HG03460 (cell line): ENCODE measurements around the gene CARMIL3.
"Not testable (repeated sequence)": the region's sequence is repeated elsewhere in the genome, so short reads cannot be mapped to it uniquely, and the experiment has no call there.

Source experiments
- ATAC-seq: cut with Tn5 transposase; IDR thresholded peaks from one replicate; pipeline ENCODE4 v1.9.1; 2021; ENCODE audit not compliant: unreplicated experiment

Gene CARMIL3

DNA sequence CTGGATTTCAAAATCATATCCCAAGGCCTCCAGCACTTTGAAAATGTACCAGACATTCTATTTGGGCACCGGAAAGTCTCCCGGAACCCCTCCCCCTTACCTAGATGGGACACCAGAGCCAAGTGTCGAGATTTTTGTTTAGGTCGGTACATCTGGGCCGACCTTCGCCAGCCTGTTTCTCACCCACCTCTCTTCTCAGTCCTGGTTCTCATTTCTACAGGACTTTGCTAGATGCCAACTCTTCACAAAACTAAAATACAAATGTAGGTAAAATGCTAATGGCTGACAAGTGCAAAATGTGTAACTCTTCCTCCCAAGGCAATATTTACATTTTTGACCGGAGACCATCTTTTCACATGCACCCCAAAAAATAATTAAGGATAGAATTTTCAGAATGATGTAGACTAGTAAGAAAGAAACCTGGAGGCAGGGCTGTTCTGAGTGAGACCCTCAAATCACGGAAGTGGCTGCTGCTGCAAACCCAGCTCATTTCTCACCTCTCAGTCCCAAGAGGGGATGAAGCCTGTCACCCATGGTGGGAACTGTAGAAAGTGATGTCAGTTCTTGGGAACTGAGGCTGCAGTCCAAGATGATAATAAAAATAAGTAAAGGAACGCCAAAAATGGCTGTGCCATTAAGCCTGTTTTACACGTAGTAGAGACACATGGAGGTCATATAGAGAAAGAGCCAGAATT is 14.7 kb upstream of the CARMIL3 start:
- ATAC-seq = peak; percentile 7

DNA sequence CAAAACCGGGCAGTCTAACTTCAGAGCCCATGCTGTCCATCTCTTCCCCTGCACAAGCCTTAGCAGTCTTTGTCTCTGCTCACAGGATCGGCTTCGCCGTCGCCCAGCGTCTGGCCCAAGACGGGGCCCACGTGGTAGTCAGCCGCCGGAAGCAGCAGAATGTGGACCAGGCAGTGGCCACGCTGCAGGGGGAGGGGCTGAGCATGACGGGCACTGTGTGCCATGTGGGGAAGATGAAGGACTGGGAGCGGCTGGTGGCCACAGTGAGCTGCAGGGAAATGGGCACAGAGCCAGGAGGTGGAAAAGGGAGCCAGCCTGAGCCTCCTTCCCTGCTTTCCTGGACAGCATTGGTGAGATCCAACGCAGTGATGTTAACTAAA is 14.2 kb upstream of the CARMIL3 start:
- no peak for ATAC-seq

DNA sequence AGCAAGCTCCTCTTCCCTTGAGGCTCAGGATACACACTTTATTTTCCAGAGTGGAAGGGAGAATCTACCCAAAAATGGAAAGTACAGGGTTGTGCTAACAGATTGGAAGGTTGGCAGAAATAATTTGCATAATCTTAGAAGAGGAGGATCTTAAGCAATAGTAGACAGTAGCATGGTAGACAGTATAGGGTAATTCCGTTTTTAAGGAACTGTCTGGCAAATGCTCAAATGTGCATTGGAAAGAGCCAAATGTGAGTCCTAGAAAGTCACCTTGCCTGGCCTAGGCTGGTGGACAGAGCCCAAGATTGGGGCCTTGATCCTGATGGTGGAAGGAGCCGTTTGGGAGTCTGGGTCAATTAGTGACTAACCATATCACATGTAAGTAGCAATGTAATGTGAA is 13.1 kb upstream of the CARMIL3 start:
- ATAC-seq = no peak

DNA sequence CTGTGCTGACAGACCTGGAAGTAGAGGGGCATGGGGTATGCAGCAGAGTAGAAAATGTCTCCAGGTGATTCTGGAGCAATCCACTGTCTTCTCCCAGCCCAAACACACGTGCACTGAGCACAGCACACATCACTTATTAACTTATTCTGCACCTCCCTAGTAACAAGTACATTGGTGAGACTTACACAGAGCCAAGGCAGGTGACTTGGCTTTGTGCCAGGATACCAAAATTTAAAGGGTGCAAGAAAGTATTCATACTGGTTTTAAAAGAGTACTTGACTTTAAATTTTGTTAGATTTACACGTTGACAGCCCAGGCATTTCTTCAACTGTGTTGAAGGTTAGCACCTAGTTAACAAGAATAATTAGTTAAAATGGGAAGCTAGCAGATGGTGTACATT is 11.1 kb upstream of the CARMIL3 start:
- ATAC-seq = no peak

DNA sequence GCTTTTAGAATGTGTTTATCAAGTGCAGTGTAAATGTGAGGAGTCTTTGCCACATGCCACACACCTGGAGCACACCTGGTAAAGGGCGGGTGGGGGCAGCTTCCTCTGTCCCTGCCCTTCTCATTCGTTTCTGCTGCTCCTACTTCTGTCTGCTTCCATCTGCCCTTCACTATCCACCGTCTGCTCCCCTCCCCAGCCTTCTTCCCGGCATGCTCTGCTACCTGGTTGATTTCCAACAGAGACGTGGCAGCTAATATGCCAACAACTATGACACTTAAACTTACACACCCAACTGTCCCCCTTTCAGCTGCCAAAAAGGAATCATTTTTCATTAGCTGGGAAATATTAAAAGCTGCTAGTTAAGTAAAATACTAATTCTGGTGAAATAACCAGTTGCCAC is 9.1 kb upstream of the CARMIL3 start:
- ATAC-seq = no peak

DNA sequence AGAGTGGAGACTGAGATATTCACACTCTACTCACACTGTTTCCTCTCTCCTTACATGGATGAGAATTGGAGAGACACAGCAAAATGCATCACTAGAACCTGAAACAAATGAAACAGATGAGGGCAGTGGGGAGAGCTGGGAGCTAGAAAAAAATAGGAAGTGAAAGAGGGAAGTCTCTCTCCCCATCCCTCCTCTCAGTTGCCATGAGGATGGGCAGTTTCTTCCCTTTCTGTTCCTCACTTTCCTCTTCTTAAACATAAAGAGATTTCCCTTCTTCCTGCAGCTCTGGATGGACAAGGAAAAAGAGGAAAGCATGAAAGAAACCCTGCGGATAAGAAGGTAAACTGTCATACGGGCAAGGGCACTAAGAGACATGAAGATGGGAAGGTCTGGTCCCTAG is 2.8 kb upstream of the CARMIL3 start:
- not testable (repeated sequence) for ATAC-seq

DNA sequence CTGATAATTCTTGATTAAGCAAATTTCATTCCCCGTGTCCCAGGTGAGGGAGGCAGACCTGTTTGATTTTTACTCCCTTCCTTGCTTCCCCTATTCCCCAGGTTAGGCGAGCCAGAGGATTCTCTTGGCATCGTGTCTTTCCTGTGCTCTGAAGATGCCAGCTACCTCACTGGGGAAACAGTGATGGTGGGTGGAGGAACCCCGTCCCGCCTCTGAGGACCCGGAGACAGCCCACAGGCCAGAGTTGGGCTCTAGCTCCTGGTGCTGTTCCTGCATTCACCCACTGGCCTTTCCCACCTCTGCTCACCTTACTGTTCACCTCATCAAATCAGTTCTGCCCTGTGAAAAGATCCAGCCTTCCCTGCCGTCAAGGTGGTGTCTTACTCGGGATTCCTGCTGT is 1.1 kb upstream of the CARMIL3 start:
- not testable (repeated sequence) for ATAC-seq

DNA sequence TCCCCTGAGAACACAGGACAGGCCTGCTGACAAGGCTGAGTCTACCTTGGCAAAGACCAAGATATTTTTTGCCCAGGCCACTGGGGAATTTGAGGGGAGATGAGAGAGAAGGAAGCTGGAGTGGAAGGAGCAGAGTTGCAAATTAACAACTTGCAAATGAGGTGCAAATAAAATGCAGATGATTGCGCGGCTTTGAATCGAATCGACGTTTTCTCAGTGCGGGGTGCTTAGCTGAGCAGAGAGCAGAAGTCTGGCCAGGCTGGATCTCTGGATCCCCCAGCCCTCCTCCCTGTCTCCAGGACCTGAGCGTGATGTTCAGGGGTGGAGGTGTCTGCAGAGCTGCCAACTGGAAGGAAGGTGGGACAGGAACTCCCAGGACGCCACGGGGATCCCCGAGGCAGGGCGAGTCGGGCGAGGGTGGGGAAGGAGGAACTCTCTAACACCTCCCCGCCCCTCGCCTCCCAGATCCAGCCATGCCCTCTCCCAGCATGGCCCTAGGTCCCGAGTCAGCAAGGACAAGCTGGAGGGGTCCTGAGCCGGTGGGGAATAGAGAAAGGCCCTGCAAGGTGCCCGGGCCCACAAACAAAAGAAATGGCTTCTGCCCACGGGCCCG is 527 bp upstream of the CARMIL3 start:
- ATAC-seq = no peak

DNA sequence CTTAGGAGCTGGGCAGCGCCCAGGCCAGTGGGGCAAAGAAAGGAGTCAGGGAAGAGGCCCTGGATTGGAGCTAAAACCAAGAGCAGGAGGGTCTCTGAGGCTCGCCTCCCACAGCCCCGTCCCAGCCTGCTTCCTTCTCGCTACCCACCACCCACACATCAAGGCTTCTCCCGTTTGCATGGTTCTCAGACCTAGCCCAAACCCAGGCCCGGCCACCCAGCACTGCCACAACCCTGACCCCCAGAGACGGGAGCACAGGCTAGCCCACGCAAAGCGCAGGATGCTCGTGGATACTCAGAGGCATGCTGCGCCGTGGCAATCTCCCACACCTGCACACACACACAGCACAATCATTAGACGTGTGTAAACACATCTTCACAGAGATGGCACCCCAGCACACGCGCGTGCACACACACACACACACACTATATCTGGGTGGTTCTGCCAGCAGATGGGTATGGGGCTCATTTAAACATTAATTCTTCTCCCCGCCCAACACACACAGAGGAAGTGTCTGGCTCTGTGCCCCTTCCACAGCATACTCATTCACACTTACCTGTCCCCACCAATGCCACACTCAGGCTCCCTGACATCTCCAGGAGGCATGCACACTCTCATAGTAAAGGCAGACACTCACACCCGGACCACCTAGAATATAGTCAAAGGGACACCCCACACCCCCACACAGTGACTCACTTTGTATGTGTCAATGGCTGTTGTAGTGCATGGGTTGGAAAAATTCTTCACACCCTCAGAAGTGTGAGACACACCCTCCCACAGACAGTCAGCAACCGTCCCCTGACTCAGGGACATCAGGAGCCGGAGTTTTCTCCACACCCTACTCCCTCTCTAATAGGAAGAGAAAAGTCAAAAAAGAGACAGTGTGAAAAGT is 1.1 kb downstream of the CARMIL3 start:
- no peak for ATAC-seq

DNA sequence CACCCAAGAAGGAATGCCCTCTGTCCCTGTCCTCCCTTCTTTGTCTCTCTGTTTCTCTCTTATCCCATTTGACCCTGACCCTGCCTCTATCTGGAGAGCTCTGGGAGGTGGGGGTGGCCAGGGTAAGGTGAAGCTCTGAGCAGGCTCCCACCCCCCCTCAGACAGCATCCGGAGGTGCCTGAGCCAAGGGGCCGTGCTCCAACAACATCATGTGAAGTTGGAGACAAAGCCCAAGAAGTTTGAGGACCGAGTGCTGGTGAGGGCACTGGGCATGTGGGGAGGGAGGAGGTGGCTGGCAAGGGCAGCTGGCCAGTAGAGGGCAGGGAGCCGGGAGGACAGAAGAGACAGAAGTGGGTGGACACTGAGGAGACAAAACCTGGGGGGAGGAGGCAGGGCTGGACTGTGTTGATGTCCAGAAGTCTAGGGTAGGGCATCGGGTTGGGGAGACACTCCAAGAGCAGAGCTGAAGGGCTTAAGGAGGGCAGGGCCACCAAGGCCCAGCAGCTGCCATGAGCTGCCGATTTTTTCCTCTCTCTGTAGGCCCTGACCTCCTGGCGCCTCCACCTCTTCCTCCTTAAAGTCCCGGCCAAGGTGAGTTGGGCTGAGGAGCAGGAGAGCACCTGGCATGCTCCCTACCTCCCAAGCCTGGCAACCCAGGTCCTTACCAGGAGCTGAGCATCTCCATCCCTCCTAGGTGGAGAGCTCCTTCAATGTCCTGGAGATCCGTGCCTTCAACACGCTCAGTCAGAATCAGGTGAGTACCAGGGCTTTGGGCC is 1.9 kb downstream of the CARMIL3 start:
- no peak for ATAC-seq

DNA sequence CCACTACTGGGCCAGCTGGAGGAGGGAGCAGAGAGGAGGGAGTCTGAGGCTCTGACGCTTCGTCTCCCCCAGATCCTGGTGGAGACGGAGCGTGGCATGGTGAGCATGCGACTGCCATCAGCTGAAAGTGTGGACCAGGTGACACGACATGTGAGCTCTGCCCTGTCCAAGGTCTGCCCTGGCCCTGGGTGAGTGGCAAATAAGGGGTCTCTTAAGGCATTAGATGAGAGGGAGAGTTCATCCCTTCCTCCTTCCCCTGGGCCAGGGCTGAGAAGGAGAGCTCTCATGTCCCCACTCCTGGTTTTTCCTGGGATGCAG is 2.5 kb downstream of the CARMIL3 start:
- no peak for ATAC-seq

DNA sequence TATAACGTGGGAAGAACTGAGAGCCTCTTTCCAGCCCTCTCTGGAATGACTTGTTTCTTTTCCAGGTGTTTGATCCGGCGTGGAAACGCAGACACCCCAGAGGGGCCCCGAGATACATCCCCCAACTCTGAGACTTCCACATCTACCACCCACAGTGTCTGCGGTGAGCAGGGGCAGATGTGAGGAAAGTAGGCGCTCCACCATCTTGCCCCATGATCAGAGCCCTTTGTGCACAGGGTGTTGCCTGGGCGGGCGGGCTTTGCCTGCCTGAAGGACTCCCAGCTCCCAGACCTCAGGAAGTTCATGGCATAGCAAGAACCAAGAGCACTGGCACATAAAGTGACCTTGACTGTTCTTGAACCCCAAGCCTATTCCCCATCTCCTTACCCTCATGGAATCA is 2.8 kb downstream of the CARMIL3 start:
- ATAC-seq = no peak

DNA sequence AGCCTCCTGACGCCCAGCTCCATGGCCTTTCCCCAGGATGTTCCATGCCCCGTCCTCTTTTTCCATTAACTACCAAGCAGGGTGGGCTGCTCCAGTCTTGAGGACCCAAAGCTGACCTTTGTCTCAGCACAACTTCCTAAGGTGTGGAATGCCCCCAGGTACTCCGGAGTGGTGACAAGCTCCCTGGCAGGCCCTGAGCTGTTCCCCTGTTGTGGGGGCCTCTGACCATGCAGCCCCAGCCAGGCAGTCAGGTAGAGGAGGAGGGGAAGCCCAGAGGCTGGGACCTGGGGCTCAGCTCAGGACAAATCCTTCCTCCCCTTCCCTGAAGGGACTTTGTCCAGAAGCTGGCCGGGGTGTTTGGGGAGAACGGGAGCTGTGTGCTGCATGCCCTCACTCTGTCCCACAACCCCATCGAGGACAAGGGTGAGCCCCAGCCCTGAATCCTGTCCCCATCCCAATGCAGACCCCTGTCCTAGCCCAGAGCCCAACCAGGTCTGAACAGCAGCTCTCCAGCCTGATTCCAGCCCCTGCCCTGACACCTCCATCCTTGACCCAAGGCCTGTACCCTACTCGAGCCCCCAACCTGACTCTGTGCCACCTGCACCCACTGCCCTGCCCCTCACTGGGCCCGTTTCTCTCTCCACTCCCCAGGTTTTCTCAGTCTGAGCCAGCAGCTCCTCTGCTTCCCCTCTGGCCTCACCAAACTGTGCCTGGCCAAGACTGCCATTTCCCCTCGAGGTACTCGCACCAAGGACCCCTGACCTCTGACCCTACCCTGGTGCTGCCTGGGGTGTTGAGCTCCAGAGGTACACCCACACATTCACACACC is 4.4 kb downstream of the CARMIL3 start:
- ATAC-seq = no peak

DNA sequence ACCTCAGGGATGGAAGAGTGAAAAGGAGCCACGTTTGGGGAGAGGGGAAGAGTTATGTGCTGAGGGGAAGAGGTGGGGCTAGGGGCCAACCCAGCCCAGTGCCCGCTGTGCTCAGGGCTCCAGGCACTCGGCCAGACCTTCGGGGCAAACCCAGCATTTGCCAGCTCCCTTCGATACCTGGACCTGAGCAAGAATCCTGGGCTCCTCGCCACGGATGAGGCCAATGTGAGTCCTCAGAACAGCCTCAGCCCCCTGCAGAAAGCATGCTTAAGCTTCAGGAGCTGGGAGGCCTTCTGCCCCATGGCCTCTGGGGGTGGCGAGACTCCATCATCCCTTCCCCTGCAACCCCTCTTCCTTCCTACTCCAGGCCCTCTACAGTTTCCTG is 5.0 kb downstream of the CARMIL3 start:
- ATAC-seq = no peak

DNA sequence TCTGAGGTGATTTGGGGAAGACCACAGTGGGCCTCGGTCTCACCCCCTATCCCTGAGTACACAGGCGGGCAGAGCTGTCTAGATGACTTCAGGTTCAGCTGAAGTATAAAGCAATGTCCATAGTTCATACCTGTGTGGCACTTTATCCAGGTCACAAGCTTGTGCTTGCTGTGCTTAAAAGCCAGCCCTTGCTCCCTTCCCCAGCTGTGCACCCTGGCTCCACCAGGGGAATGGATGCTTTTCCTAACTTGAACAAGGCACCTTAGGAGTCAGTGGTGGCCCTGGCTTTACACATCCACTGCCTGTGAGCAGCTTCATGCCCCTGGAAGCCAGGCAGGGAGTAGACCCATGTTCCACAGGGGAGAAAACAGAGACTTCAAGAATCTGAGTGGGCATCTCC is 5.5 kb downstream of the CARMIL3 start:
- ATAC-seq = no peak

DNA sequence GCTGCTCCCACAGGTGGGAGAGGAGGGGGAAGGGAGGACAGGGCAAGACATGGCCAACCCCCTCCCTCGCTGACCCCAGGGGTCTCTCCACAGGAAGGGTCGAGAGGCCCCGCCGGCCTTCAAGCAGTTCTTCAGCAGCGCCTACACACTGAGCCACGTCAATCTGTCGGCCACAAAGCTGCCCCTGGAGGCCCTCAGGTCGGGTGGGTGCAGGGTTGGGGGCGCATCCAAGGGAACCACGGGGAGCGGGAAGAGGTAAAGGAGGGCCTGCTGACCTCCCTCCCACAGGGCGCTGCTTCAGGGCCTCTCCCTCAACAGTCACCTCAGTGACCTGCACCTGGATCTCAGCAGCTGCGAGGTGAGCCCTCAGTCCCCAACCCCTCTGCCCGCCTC is 6.1 kb downstream of the CARMIL3 start:
- no peak for ATAC-seq

DNA sequence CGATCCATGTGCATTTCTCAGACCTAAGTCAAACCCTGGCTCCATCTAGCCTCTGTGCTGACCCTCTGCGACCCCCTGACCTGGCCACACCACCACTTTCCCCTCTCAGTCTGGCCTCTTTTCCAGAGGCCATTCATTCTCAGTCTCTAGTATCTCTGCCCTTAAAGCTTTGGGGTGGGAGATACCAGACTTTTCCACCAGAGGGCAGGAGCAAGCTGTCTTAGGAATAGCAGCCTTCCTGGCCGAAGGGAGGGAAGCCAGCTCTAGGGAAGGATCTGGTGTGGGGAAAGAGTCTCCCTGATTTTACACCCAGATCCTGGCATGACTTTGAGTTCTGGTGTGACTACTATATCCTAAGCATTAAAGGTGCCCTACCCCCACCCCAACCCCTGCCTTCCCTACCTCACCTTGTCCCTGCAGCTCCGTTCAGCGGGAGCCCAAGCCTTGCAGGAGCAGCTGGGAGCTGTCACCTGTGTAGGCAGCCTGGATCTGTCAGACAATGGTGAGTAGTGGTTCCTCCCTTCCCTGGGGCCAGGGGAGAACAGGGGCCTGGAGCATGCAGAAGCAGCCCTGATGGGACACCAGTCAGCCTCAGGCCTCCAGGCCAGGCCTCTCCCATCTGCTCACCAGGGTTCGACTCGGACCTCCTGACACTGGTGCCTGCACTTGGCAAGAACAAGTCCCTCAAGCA is 6.6 kb downstream of the CARMIL3 start:
- peak; percentile 48 for ATAC-seq

DNA sequence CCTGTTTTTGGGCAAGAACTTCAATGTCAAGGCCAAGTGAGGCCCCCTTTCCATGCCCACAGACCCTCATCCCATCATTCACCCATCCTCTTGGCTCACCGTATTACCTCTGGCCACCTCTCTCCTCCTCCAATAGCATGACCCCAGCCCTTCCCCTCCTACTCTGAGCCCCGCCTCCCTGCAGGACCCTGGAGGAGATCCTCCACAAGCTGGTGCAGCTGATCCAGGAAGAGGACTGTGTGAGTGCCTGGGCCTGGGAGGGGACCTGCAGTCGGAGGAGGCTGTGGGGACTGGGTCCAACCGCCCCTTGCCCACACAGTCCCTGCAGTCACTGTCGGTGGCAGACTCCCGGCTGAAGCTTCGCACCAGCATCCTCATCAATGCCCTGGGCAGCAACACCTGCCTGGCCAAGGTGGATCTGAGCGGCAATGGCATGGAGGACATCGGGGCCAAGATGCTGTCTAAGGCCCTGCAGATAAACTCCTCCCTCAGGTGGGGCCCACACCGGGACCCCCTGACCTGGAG is 7.2 kb downstream of the CARMIL3 start:
- no peak for ATAC-seq

DNA sequence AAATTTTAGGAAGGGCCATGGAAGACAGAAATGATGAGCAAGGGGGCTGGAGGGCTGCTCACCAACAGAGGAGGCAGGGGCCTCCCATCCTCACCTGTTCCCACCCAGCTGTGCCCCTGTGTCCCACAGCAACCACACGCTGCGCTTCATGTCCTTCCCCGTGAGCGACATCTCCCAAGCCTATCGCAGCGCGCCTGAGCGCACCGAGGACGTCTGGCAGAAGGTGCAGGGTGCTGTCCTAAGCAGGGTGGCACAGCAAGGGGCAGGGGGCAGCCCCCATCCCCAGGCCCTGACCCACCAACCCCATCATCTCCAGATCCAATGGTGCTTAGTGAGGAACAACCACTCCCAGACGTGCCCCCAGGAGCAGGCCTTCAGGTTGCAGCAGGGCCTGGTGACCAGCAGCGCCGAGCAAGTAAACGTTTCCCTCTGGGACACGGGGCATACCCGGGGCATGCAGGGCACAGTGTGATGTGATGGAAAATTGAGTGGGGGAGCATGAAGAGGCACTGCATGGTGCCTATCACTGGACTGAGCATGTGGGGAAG is 8.1 kb downstream of the CARMIL3 start:
- no peak for ATAC-seq

DNA sequence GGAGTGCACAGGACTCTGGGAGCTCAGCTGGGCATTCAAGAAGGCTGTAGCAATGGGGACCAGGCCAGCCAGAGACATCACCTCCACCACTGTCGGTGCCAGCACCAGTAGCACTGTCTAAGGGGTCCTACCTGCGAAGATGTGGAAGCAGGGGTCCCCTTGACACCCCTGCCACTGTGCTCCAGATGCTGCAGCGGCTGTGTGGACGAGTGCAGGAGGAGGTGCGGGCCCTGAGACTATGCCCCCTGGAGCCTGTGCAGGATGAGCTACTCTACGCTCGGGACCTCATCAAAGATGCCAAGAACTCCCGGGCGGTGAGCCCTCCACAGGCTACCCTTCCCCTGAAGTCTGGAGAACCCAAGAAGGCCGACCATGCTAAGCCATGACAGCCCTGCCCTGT is 8.6 kb downstream of the CARMIL3 start:
- ATAC-seq = no peak
